HepG2 (cell line): ENCODE results near the gene LECT2. TPM values are rescaled to one million over a fixed set of nuclear protein-coding genes. Genes with fewer than 3 reads are reported as not detected.

ENCODE experiments used
- ATAC-seq: fragments of 200-7000 bp; cut with Tn5 transposase; 3 replicates; pipeline ENCODE4 v1.9.1; 2020; ENCODE audit warnings: mild to moderate bottlenecking, moderate library complexity
- BruUV-seq: library from RNA; stranded (reverse); fragments of 400-500 nt; replicated peaks from 2 replicates; lab custom pipeline; 2021; lab: Mats Ljungman, UMichigan
- CTCF ChIA-PET: fragments of 300-600 bp; formaldehyde crosslinking; extraction: SDS; loops from one replicate; lab custom pipeline; 2021; ENCODE audit warnings: low total read pairs, inconsistent platforms, low intra/inter-chr PET ratio; lab: Yijun Ruan, JAX
- POLR2A ChIA-PET: fragments of 350-600 bp; sonication (Branson Sonifier 250); formaldehyde crosslinking; loops from one replicate; lab custom pipeline; 2020; ENCODE audit warnings: antibody characterized with exemption, inconsistent platforms; lab: Yijun Ruan, JAX
- DNase-seq: peaks from one replicate; pipeline ENCODE4 v3.0.0-alpha.2; 2015; ENCODE audit warnings: low spot score
- FAIRE-seq: peaks from 3 replicates; lab custom pipeline; 2011; peaks lifted over from hg19 to GRCh38; lab: Jason Lieb, UNC
- H2AFZ ChIP-seq: one replicate; pipeline ENCODE4 v1.6.1; 2011; ENCODE audit warnings: low read length, inconsistent platforms
- H3K27ac ChIP-seq: fragments of 300-600 bp; 3 replicates; pipeline ENCODE4 v1.8.0; 2011; ENCODE audit warnings: mixed run types, mild to moderate bottlenecking, mixed read lengths, low read length, inconsistent platforms; ENCODE audit not compliant: insufficient read depth; ENCODE audit errors: extremely low read length
- H3K27me3 ChIP-seq, 2 experiments: fragments of 200-600 bp in 1 of 2; 2 replicates in 1 of 2; 3 replicates in 1 of 2; pipeline versions ENCODE4 v1.6.0 to v1.8.0; 2011; ENCODE audit warnings: low read length in 2 of 2, mild to moderate bottlenecking in 2 of 2, moderate library complexity in 2 of 2, inconsistent platforms in 1 of 2; ENCODE audit not compliant: insufficient read depth in 2 of 2, control insufficient read depth in 1 of 2
- H3K36me3 ChIP-seq, 2 experiments: fragments of 200-600 bp in 1 of 2; replicated peaks in 1 of 2; 2 replicates in 1 of 2; 3 replicates in 1 of 2; pipeline versions ENCODE4 v1.5.1 to v1.8.0; 2011; ENCODE audit warnings: low read length in 2 of 2, inconsistent platforms in 1 of 2; ENCODE audit not compliant: insufficient read depth in 2 of 2, control insufficient read depth in 1 of 2
- H3K4me1 ChIP-seq: 2 replicates; pipeline ENCODE4 v1.5.1; 2012; ENCODE audit warnings: low read length, inconsistent platforms; ENCODE audit not compliant: insufficient read depth
- H3K4me2 ChIP-seq: 2 replicates; pipeline ENCODE4 v1.6.0; 2011; ENCODE audit warnings: low read depth, low read length, inconsistent platforms
- H3K4me3 ChIP-seq, 3 experiments: fragments of 200-600 bp in 1 of 3; sonication (generic), shearing (Covaris generic) in 1 of 3; replicated peaks in 1 of 3; 2 replicates each; pipeline ENCODE4 v1.5.1; 2011 to 2016; ENCODE audit warnings: low read length in 3 of 3, inconsistent platforms in 2 of 3, low read depth in 2 of 3, mild to moderate bottlenecking in 2 of 3, control low read depth in 1 of 3, mixed read lengths in 1 of 3; ENCODE audit not compliant: insufficient read depth in 1 of 3
- H3K79me2 ChIP-seq: one replicate; pipeline ENCODE4 v1.6.1; 2011; ENCODE audit warnings: low read length, inconsistent platforms; ENCODE audit not compliant: insufficient read depth
- H3K9ac ChIP-seq: 2 replicates; pipeline ENCODE4 v1.6.0; 2011; ENCODE audit warnings: mild to moderate bottlenecking, low read depth, low read length, inconsistent platforms; ENCODE audit not compliant: insufficient read depth
- H3K9me3 ChIP-seq: 2 replicates; pipeline ENCODE4 v1.5.1; 2012; ENCODE audit warnings: mild to moderate bottlenecking, low read length
- H4K20me1 ChIP-seq: 2 replicates; pipeline ENCODE4 v1.6.0; 2011; ENCODE audit warnings: inconsistent platforms, mild to moderate bottlenecking, low read length, moderate library complexity; ENCODE audit not compliant: insufficient read depth
- CHCHD3 ChIP-seq: sonication (generic); formaldehyde crosslinking; IDR thresholded peaks from 2 replicates; pipeline ENCODE4 v1.8.0; 2022; ENCODE audit warnings: mild to moderate bottlenecking, missing genetic modification reagents, moderate library complexity
- DRAP1 ChIP-seq: IDR thresholded peaks from 2 replicates; pipeline ENCODE4 v1.6.1; 2016; ENCODE audit warnings: missing genetic modification reagents, missing compliant biosample characterization
- GTF2F1 ChIP-seq: fragments of 150-350 bp; IDR thresholded peaks from 2 replicates; pipeline ENCODE4 v1.6.1; 2014; ENCODE audit warnings: low read length
- JUND ChIP-seq: sonication (generic); formaldehyde crosslinking; IDR thresholded peaks from 2 replicates; pipeline ENCODE4 v1.8.0; 2022; ENCODE audit warnings: mild to moderate bottlenecking, missing genetic modification reagents
- PRMT3 ChIP-seq: sonication (generic); formaldehyde crosslinking; IDR thresholded peaks from 2 replicates; pipeline ENCODE4 v1.8.1; 2022; ENCODE audit warnings: low read depth, mild to moderate bottlenecking, moderate library complexity, missing genetic modification reagents, borderline replicate concordance
- SOX13 ChIP-seq, 3 experiments: fragments of 450-650 bp in 1 of 3; sonication (generic) in 1 of 3; formaldehyde crosslinking in 1 of 3; IDR thresholded peaks in 2 of 3; conservative IDR thresholded peaks in 1 of 3; 2 replicates each; pipeline versions ENCODE4 v1.5.0 to v1.6.1; 2016 to 2020; ENCODE audit warnings: antibody characterized with exemption in 1 of 3, mild to moderate bottlenecking in 1 of 3, missing compliant biosample characterization in 1 of 3, missing genetic modification reagents in 1 of 3, moderate library complexity in 1 of 3
- ZNF644 ChIP-seq: IDR thresholded peaks from 2 replicates; pipeline ENCODE4 v1.6.1; 2016; ENCODE audit warnings: low read depth
- ZNF777 ChIP-seq: sonication (generic); formaldehyde crosslinking; IDR thresholded peaks from 2 replicates; pipeline ENCODE4 v1.4.0; 2020; ENCODE audit warnings: missing genetic modification reagents
- ZNF83 ChIP-seq: sonication (generic); formaldehyde crosslinking; IDR thresholded peaks from 2 replicates; pipeline ENCODE4 v1.4.0; 2020; ENCODE audit warnings: missing genetic modification reagents, mild to moderate bottlenecking, borderline replicate concordance
- WGBS: methylation state at CpG from one replicate; pipeline ENCODE4 v1.1.6; 2017; ENCODE audit warnings: low lambda C conversion rate; 5-methylcytosine and 5-hydroxymethylcytosine counted together
- in situ Hi-C: cut with HindIII; loops from 2 replicates; pipeline ENCODE4 v1.10.0; 2017; ENCODE audit warnings: low pct_unique_long_range_greater_than_20kb; ENCODE audit not compliant: extremely low pct_ligation_motif_present
- intact Hi-C: fragments of 100-400 bp; cut with micrococcal nuclease; formaldehyde crosslinking; loops from one replicate; pipeline ENCODE4 v1.10.0; 2022; ENCODE audit not compliant: unreplicated experiment
- polyA plus RNA-seq, 8 experiments: library from polyadenylated mRNA; depleted of rRNA in 3 of 8; stranded (reverse) in 7 of 8; unstranded in 1 of 8; fragments of >200 nt; fragmentation: Illumina TruSeq in 4 of 8; extraction: Trizol in 4 of 8; gene quantifications; 2 replicates each; pipeline versions ENCODE4 v1.2.1 to v1.2.3, GENCODE V29; 2011 to 2016; ENCODE audit warnings: low read depth in 4 of 8, missing spikeins in 1 of 8, mixed read lengths in 1 of 8; ENCODE audit not compliant: insufficient read depth in 1 of 8
- total RNA-seq, 5 experiments: library from RNA; depleted of rRNA; stranded (reverse); fragments of >200 nt; fragmentation: Illumina TruSeq; extraction: Trizol; gene quantifications; 2 replicates each; pipeline ENCODE4 v1.2.3, GENCODE V29; 2016; ENCODE audit warnings: low read depth in 1 of 5
- TF ChIP-seq, protein P1 (sequence below): sonication (generic); formaldehyde crosslinking; IDR thresholded peaks from 2 replicates; pipeline ENCODE4 v1.5.1; 2020; ENCODE audit warnings: mild to moderate bottlenecking, missing genetic modification reagents, borderline replicate concordance

LECT2 gene
- total and polyA plus RNA-seq, 2 of the 13 experiments (the other 11 are each of a cell fraction or from before 2014, with no cell fraction given): not detected

DNA sequence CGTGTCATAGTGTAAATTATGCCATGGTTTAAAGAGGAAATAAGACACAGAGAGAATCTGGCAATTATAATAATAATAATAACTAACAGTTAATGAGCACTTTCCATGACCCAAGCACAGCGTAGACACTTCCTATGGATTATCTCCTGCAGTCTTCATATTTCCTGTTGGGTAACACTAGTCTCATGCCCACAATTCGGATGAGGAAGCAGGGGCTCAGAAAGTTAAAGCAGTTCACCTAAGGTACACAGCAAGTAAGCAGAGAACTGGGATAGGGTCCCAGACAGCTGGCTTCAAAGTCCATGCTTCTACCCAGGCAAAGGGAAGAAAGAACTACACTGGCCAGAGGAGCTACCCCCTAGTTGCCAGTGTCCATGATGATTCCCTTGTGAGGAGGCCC, 46.1 kb upstream of the LECT2 start:
- ChIA-PET CTCF (no interaction called here), POLR2A (no interaction called here)
- no peak for FAIRE-seq
- ATAC-seq: no peak
- Histone ChIP-seq H3K9ac (no peak overlapping the region), H3K27me3 (no peaks in the 10 kb centered on the region), H2AFZ (no peak overlapping the region), H3K4me1 (peaks cover 31% of the 10 kb centered on the region), H3K9me3 (no peaks in the 10 kb centered on the region), H4K20me1 (no peaks in the 10 kb centered on the region), H3K4me3 (no peak overlapping the region), H3K27ac (no peak overlapping the region), H3K4me2 (peak overlapping the region; percentile 6; the same call in 1 of the 2 replicates), H3K36me3 (no peaks in the 10 kb centered on the region), H3K79me2 (no peaks in the 10 kb centered on the region)
- intact Hi-C loops (no loop called here), in situ Hi-C loops (no loop called here)
- DNase-seq: no peak
- TF ChIP-seq DRAP1 (CRISPR knock-in tag) (no peak), JUND (CRISPR knock-in tag) (no peak), SOX13 (IDR thresholded peaks at IDR 0.05) (no peak), SOX13 (CRISPR knock-in tag; conservative IDR thresholded peaks at IDR 0.05 in 1 of 2, IDR thresholded peaks at IDR 0.05 in 1 of 2) (no peak), ZNF83 (CRISPR knock-in tag) (no peak), ZNF644 (CRISPR knock-in tag) (no peak), PRMT3 (CRISPR knock-in tag) (no peak), GTF2F1 (no peak), ZNF777 (CRISPR knock-in tag) (no peak), CHCHD3 (CRISPR knock-in tag) (no peak)
- TF ChIP-seq, protein P1, sequence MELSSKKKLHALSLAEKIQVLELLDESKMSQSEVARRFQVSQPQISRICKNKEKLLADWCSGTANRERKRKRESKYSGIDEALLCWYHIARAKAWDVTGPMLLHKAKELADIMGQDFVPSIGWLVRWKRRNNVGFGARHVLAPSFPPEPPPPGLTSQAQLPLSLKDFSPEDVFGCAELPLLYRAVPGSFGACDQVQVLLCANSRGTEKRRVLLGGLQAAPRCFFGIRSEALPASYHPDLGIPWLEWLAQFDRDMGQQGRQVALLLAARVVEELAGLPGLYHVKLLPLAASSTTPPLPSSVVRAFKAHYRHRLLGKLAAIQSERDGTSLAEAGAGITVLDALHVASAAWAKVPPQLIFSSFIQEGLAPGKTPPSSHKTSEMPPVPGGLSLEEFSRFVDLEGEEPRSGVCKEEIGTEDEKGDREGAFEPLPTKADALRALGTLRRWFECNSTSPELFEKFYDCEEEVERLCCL (CRISPR knock-in tag): no peak
- BruUV-seq: no TSS peak
- WGBS: 86% methylated on average over 3 of the region's 3 CpGs
